HEK293T (cell line): Measurements from ENCODE around the gene PTPN4.

Source experiments
- CTCF ChIA-PET: fragments of 350-600 bp; formaldehyde crosslinking; extraction: SDS; loops from one replicate; lab custom pipeline; 2021; ENCODE audit warnings: antibody characterized with exemption, inconsistent platforms; lab: Yijun Ruan, JAX
- POLR2A ChIA-PET: fragments of 350-600 bp; formaldehyde crosslinking; extraction: SDS; loops from one replicate; lab custom pipeline; 2020; ENCODE audit warnings: antibody characterized with exemption, inconsistent platforms; lab: Yijun Ruan, JAX
- DNase-seq: peaks from one replicate; pipeline ENCODE4 v3.0.0; 2012; ENCODE audit warnings: mixed read lengths; ENCODE audit errors: extremely low spot score
- ARNT ChIP-seq: fragments of 450-650 bp; IDR thresholded peaks from 2 replicates; pipeline ENCODE4 v1.6.1; 2017; ENCODE audit warnings: mild to moderate bottlenecking
- BHLHE40 ChIP-seq: fragments of 450-650 bp; IDR thresholded peaks from 2 replicates; pipeline ENCODE4 v1.6.1; 2016; ENCODE audit warnings: mild to moderate bottlenecking, moderate library complexity, borderline replicate concordance
- CTBP1 ChIP-seq: fragments of 450-650 bp; IDR thresholded peaks from 2 replicates; pipeline ENCODE4 v1.6.1; 2016; ENCODE audit warnings: borderline replicate concordance
- ELF4 ChIP-seq: fragments of 450-650 bp; IDR thresholded peaks from 2 replicates; pipeline ENCODE4 v1.6.1; 2017; ENCODE audit warnings: antibody characterized with exemption
- FOXA1 ChIP-seq: fragments of 450-650 bp; IDR thresholded peaks from 2 replicates; pipeline ENCODE4 v1.6.1; 2016; ENCODE audit warnings: mild to moderate bottlenecking
- FOXK2 ChIP-seq: fragments of 450-650 bp; IDR thresholded peaks from 2 replicates; pipeline ENCODE4 v1.6.1; 2016; ENCODE audit warnings: mild to moderate bottlenecking
- FOXM1 ChIP-seq: fragments of 450-650 bp; IDR thresholded peaks from 2 replicates; pipeline ENCODE4 v1.6.1; 2017; ENCODE audit warnings: mild to moderate bottlenecking, borderline replicate concordance
- HDGF ChIP-seq: fragments of 450-650 bp; IDR thresholded peaks from 2 replicates; pipeline ENCODE4 v1.6.1; 2017; ENCODE audit warnings: antibody characterized with exemption, borderline replicate concordance
- L3MBTL2 ChIP-seq: fragments of 450-650 bp; conservative IDR thresholded peaks from 2 replicates; pipeline ENCODE4 v1.6.1; 2016; ENCODE audit warnings: mild to moderate bottlenecking
- LEF1 ChIP-seq: fragments of 450-650 bp; IDR thresholded peaks from 2 replicates; pipeline ENCODE4 v1.6.1; 2017; ENCODE audit warnings: mild to moderate bottlenecking, borderline replicate concordance
- NFRKB ChIP-seq: fragments of 450-650 bp; IDR thresholded peaks from 2 replicates; pipeline ENCODE4 v1.6.1; 2016; ENCODE audit warnings: mild to moderate bottlenecking, moderate library complexity
- SP1 ChIP-seq: fragments of 450-650 bp; IDR thresholded peaks from 2 replicates; pipeline ENCODE4 v1.6.1; 2017
- SUZ12 ChIP-seq: fragments of 450-650 bp; IDR thresholded peaks from 2 replicates; pipeline ENCODE4 v1.6.1; 2016; ENCODE audit warnings: mild to moderate bottlenecking
- TARDBP ChIP-seq: fragments of 450-650 bp; IDR thresholded peaks from 2 replicates; pipeline ENCODE4 v1.6.1; 2016
- ZNF384 ChIP-seq: fragments of 450-650 bp; IDR thresholded peaks from 2 replicates; pipeline ENCODE4 v1.6.1; 2016
- TF ChIP-seq, protein P1 (sequence below): fragments of 450-650 bp; IDR thresholded peaks from 2 replicates; pipeline ENCODE4 v1.6.1; 2016

The PTPN4 gene

DNA sequence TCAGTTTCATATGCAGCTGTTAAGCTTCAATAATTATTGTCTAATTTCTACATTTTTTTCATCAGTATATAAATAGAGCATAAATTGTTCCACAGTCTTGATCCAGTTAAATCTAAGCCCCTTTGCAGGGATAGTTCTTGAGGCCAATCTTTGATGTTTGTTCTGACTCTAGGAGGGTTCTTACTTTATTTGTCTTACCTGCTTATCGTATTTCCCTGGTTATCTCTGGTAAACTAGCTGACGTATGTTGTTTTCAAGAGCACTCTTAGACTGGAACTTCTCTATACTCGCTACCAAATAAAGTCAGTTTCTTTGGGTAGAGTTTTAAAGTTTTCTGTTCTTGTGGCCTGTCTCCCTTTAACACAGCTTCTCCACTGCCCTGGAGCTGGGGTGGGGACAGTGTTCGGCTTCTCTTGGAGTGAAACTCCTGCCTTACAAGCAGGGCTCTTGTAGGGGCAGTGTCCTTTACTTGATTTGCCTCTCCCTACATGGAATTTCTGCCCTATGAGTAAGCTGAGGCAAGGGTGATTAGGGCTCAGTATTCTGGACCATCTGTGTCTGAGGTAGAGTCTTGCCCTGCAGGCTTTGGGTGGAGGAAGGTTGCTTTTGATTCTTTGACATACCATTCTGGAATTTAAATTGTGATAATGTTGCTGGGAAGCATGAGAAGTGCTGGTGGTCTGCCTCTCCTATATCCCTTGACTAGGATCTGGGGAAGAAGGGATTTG is 90.3 kb downstream of the PTPN4 start:
- CTCF ChIA-PET = no interaction called here
- no peak for TF ChIP-seq SUZ12
- no peak for TF ChIP-seq NFRKB
- TF ChIP-seq BHLHE40 = no peak
- TF ChIP-seq FOXM1 = no peak
- TF ChIP-seq FOXK2 = no peak
- TF ChIP-seq TARDBP = no peak
- no peak for TF ChIP-seq L3MBTL2
- TF ChIP-seq LEF1 = no peak
- no peak for TF ChIP-seq HDGF
- no peak for TF ChIP-seq SP1
- no peak for TF ChIP-seq ZNF384
- TF ChIP-seq ELF4 = no peak
- no peak for TF ChIP-seq CTBP1
- TF ChIP-seq, protein P1, sequence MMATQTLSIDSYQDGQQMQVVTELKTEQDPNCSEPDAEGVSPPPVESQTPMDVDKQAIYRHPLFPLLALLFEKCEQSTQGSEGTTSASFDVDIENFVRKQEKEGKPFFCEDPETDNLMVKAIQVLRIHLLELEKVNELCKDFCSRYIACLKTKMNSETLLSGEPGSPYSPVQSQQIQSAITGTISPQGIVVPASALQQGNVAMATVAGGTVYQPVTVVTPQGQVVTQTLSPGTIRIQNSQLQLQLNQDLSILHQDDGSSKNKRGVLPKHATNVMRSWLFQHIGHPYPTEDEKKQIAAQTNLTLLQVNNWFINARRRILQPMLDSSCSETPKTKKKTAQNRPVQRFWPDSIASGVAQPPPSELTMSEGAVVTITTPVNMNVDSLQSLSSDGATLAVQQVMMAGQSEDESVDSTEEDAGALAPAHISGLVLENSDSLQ = no peak
- no peak for TF ChIP-seq FOXA1
- TF ChIP-seq ARNT = no peak
- POLR2A ChIA-PET = no interaction called here
- no peak for DNase-seq

DNA sequence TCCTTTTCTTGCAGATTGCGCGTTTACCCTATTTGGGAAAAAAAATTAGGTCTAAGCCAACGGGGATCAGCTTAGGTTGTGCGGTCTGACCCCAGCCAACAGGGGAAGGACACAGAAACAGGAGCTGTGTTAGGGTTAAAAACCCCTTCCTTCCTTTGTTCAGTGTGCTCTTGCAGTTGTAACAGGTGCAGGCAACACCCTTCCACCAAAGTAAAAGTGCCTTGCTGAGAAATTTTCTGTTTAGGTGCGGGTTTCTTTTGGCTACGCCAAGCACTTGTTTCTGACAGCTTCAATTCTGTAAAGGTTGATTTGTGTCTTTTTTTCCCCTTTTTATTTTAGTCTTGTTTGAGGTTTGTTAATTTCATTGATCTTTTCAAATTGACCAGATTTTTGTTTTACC is 92.5 kb downstream of the PTPN4 start:
- CTCF ChIA-PET = no interaction called here

DNA sequence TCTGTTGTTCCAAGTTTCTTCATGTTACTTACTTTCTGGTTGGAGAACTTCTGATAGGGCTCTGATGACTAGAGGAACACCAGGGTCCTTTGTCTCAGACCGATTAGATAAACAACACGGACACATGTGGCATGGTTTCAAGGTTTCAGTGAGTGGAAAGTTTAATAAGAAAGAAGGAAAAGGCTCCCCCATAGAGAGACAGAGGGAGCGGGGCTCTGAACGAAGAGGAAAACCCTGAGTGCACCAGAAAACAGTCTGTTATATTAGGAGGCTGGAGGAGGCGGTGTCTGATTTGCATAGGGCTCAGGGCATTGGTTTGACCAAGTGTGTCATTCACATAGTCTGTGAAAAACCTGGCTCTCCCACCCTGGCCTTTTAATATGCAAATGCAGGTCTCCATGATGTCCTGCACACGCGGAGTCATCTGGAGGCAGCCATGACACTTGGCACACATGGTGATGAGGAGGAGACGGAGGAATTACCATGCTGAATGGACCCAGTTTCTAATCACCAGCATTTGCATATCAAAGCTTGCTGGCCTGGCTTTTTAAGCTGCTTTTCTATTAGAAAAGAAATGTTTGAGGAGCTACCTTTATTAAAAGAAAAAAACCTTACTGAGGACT is 94.2 kb downstream of the PTPN4 start:
- TF ChIP-seq, protein P1 = no peak
- TF ChIP-seq NFRKB (no peak), SP1 (no peak), FOXK2 (no peak)
- no peak for DNase-seq
- POLR2A ChIA-PET = no interaction called here
- CTCF ChIA-PET = no interaction called here

More for the DNA sequence above, 92.5 kb downstream of the PTPN4 start:
- no peak for TF ChIP-seq SUZ12
- TF ChIP-seq NFRKB = no peak
- TF ChIP-seq, protein P1 = no peak
- TF ChIP-seq BHLHE40 = no peak
- TF ChIP-seq ZNF384 = no peak
- no peak for TF ChIP-seq TARDBP
- no peak for TF ChIP-seq LEF1
- TF ChIP-seq FOXK2 = no peak
- no peak for TF ChIP-seq ARNT
- TF ChIP-seq CTBP1 = no peak
- TF ChIP-seq FOXA1 = no peak
- TF ChIP-seq HDGF = no peak
- no peak for DNase-seq
- POLR2A ChIA-PET = no interaction called here

DNA sequence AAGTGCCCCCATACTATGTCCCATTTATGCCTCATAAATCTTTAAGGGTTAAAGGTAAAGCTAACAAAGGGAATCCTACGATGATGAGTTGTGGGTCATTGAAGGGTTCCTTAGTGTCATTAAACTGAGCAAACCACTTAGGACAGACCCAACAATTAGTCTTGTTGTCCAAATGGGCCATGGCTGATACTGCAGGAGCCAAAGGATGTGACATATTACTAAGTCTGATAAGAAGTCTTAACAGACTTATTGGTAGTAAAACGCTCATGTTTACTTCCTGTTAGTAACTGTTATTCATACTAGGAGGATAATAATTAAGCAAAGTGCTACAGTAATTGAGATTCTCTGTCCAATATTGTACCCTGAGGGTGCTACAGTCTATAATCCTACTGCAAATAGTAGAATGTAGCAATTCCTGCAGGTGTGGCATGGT is 96.8 kb downstream of the PTPN4 start:
- CTCF ChIA-PET = no interaction called here
- no peak for DNase-seq

DNA sequence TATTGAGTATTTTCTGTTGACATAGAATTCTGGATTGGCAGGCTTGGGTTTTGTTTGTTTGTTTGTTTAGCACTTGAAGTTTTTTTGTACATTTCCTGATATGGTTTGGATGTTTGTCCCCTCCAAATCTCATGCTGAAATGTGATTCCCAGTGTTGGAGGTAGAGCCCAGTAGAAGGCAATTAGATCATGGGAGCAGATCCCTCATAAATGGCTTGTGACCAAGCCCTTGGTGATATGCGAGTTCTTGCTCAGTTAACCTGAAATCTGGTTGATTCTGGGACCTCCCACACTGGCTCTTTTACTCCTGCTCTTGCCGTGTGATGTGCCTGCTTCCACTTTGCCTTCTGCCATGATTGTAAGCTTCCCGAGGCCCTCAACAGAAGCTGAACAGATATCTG is 98.0 kb downstream of the PTPN4 start:
- TF ChIP-seq LEF1 = no peak
- no peak for TF ChIP-seq SUZ12
- TF ChIP-seq FOXK2 = no peak
- TF ChIP-seq ZNF384 = no peak
- TF ChIP-seq CTBP1 = no peak
- no peak for TF ChIP-seq FOXA1
- no peak for TF ChIP-seq ARNT
- no peak for TF ChIP-seq NFRKB
- TF ChIP-seq, protein P1 = no peak
- no peak for TF ChIP-seq BHLHE40
- TF ChIP-seq TARDBP = no peak
- no peak for TF ChIP-seq HDGF
- no peak for TF ChIP-seq L3MBTL2
- ChIA-PET CTCF (no interaction called here), POLR2A (no interaction called here)
- DNase-seq = peak; percentile 12

More for the DNA sequence above, 96.8 kb downstream of the PTPN4 start:
- POLR2A ChIA-PET = interaction anchor here (0.8 kb wide), 1 partner anchor 365 kb away, joined by 3 read pairs; no protein-coding TSS in a partner anchor
- TF ChIP-seq FOXK2 = no peak
- no peak for TF ChIP-seq LEF1
- TF ChIP-seq L3MBTL2 = no peak
- no peak for TF ChIP-seq ARNT

DNA sequence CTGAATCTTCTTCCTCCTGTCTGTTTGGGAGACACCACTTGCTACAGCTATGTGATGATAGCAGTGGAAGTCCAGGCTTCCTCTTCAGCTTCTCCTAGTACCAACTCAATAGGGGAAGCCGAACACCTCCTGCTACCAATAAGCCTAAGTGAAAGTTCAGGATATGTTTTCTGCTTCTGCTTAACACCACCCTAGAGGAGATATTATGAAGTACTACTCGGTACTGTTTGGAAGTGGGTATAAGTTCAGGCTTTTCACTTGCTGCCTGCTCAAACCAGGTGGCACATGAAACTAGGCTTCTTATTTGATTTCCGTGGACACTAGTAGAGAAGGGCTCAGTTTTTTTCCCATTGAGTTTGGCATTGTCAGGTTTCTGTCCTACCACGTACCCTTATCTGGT is 99.8 kb downstream of the PTPN4 start:
- ChIA-PET POLR2A (no interaction called here), CTCF (no interaction called here)
- TF ChIP-seq SUZ12 (no peak), HDGF (no peak), L3MBTL2 (no peak), FOXM1 (no peak), TARDBP (no peak), ZNF384 (no peak), ARNT (no peak)
- no peak for DNase-seq
